K562 (cell line): Measurements from ENCODE around the gene HOXB5. TPM values are rescaled to one million over a fixed set of nuclear protein-coding genes. Genes with fewer than 3 reads are reported as not detected.

Experiments used
- ATAC-seq: fragments of 200-7000 bp; cut with Tn5 transposase; 3 replicates; pipeline ENCODE4 v1.9.1; 2020; ENCODE audit warnings: moderate library complexity
- BruUV-seq: library from RNA; stranded (reverse); fragments of 400-500 nt; replicated peaks from 2 replicates; lab custom pipeline; 2021; lab: Mats Ljungman, UMichigan
- CTCF ChIA-PET: fragments of 300-600 bp; formaldehyde crosslinking; extraction: SDS; loops from one replicate; lab custom pipeline; 2021; ENCODE audit warnings: low intra/inter-chr PET ratio; lab: Yijun Ruan, JAX
- POLR2A ChIA-PET: fragments of 300-600, 350-650 bp; sonication (Branson Sonifier 250); formaldehyde crosslinking; extraction: SDS; loops from one replicate; lab custom pipeline; 2021; ENCODE audit warnings: antibody characterized with exemption, inconsistent platforms; lab: Yijun Ruan, JAX
- DNase-seq, 4 experiments: peaks; one replicate each; pipeline versions ENCODE4 v3.0.0 to v3.0.0-alpha.2; 2011 to 2018; ENCODE audit warnings: low spot score in 3 of 4, mixed read lengths in 3 of 4; ENCODE audit errors: extremely low read depth in 1 of 4
- FAIRE-seq: peaks from 2 replicates; lab custom pipeline; 2011; peaks lifted over from hg19 to GRCh38; lab: Jason Lieb, UNC
- H2AFZ ChIP-seq: 2 replicates; pipeline ENCODE4 v1.6.0; 2011; ENCODE audit warnings: low read depth, low read length, control low read depth, inconsistent platforms
- H3K27ac ChIP-seq: fragments of 200-600 bp; 3 replicates; pipeline ENCODE4 v1.8.0; 2011; ENCODE audit warnings: low read depth, mild to moderate bottlenecking, control low read depth, inconsistent platforms, low read length, moderate library complexity, mixed read lengths; ENCODE audit errors: extremely low read depth
- H3K27me3 ChIP-seq, 2 experiments: fragments of 300-600 bp in 1 of 2; 2 replicates in 1 of 2; 3 replicates in 1 of 2; pipeline versions ENCODE4 v1.6.0 to v1.8.0; 2011; ENCODE audit warnings: inconsistent platforms in 2 of 2, low read length in 2 of 2, mild to moderate bottlenecking in 1 of 2, mixed read lengths in 1 of 2, moderate library complexity in 1 of 2; ENCODE audit not compliant: control insufficient read depth in 2 of 2, insufficient read depth in 2 of 2
- H3K36me3 ChIP-seq: fragments of 300-600 bp; 3 replicates; pipeline ENCODE4 v1.8.0; 2011; ENCODE audit warnings: mild to moderate bottlenecking, low read length, inconsistent platforms; ENCODE audit not compliant: control insufficient read depth, insufficient read depth
- H3K4me1 ChIP-seq, 2 experiments: fragments of 200-600 bp in 1 of 2; replicated peaks in 1 of 2; 2 replicates in 1 of 2; 3 replicates in 1 of 2; pipeline versions ENCODE4 v1.5.1 to v1.8.0; 2011; ENCODE audit warnings: inconsistent platforms in 2 of 2, low read length in 2 of 2, mild to moderate bottlenecking in 1 of 2, mixed read lengths in 1 of 2, moderate library complexity in 1 of 2; ENCODE audit not compliant: control insufficient read depth in 2 of 2, insufficient read depth in 2 of 2
- H3K4me2 ChIP-seq: 2 replicates; pipeline ENCODE4 v1.6.1; 2011; ENCODE audit warnings: low read length, control low read depth, inconsistent platforms, mixed read lengths; ENCODE audit not compliant: insufficient read depth
- H3K4me3 ChIP-seq: fragments of 200-600 bp; sonication (generic), shearing (Covaris generic); 2 replicates; pipeline ENCODE4 v1.5.1; 2016; ENCODE audit warnings: control low read depth, inconsistent platforms
- H3K79me2 ChIP-seq: fragments of 200-600 bp; 3 replicates; pipeline ENCODE4 v1.8.0; 2011; ENCODE audit warnings: low read length, inconsistent platforms; ENCODE audit not compliant: control insufficient read depth, insufficient read depth
- H3K9ac ChIP-seq, 2 experiments: 2 replicates each; pipeline versions ENCODE4 v1.6.0 to v1.6.1; 2011; ENCODE audit warnings: low read depth in 2 of 2, low read length in 2 of 2, control low read depth in 1 of 2, inconsistent platforms in 1 of 2, mild to moderate bottlenecking in 1 of 2, mixed read lengths in 1 of 2; ENCODE audit not compliant: insufficient read depth in 1 of 2
- H3K9me1 ChIP-seq: one replicate; pipeline ENCODE4 v1.6.0; 2011; ENCODE audit warnings: inconsistent platforms, mild to moderate bottlenecking, low read length, moderate library complexity; ENCODE audit not compliant: control insufficient read depth, insufficient read depth
- H3K9me3 ChIP-seq: replicated peaks from 2 replicates; pipeline ENCODE4 v1.5.1; 2011; ENCODE audit warnings: low read depth, low read length, inconsistent platforms; ENCODE audit not compliant: control insufficient read depth, insufficient read depth
- H4K20me1 ChIP-seq: replicated peaks from 2 replicates; pipeline ENCODE4 v1.6.1; 2011; ENCODE audit warnings: low read length, inconsistent platforms, mixed read lengths; ENCODE audit not compliant: control insufficient read depth, insufficient read depth
- ELF1 ChIP-seq: fragments of 200-800 bp; sonication (Bioruptor generic); IDR thresholded peaks from 2 replicates; pipeline ENCODE4 v1.6.1; 2016; ENCODE audit warnings: missing genetic modification characterization, missing compliant biosample characterization
- EP400 ChIP-seq: fragments of 450-650 bp; IDR thresholded peaks from 2 replicates; pipeline ENCODE4 v1.6.1; 2017; ENCODE audit warnings: antibody characterized with exemption, mild to moderate bottlenecking, moderate library complexity
- GABPA ChIP-seq: fragments of 200-800 bp; sonication (Bioruptor generic); conservative IDR thresholded peaks from 2 replicates; pipeline ENCODE4 v1.6.1; 2016; ENCODE audit warnings: low read depth, missing genetic modification characterization, missing compliant biosample characterization
- JUNB ChIP-seq: fragments of 450-650 bp; formaldehyde crosslinking; conservative IDR thresholded peaks from 2 replicates; pipeline ENCODE4 v1.4.0; 2020; ENCODE audit warnings: mild to moderate bottlenecking
- NONO ChIP-seq, 2 experiments: fragments of 200-400 bp in 1 of 2; fragments of 450-650 bp in 1 of 2; formaldehyde crosslinking in 1 of 2; IDR thresholded peaks; 2 replicates each; pipeline ENCODE4 v1.6.1; 2017; ENCODE audit warnings: low read depth in 2 of 2, mild to moderate bottlenecking in 2 of 2, moderate library complexity in 2 of 2, low read length in 1 of 2
- NR1H2 ChIP-seq: sonication (generic); formaldehyde crosslinking; IDR thresholded peaks from 2 replicates; pipeline ENCODE4 v1.4.0; 2020; ENCODE audit warnings: mild to moderate bottlenecking, missing genetic modification reagents
- PHB2 ChIP-seq: fragments of 450-650 bp; IDR thresholded peaks from 2 replicates; pipeline ENCODE4 v1.6.1; 2017; ENCODE audit warnings: low read depth
- ZNF174 ChIP-seq: fragments of 250-450 bp; sonication (Bioruptor Pico); IDR thresholded peaks from 2 replicates; pipeline ENCODE4 v1.4.0; 2020; ENCODE audit warnings: mild to moderate bottlenecking
- WGBS: fragments of 100-300 bp; shearing (Covaris generic); methylation state at CpG from one replicate; pipeline ENCODE4 v1.1.6; 2016; ENCODE audit warnings: low coverage, mixed read lengths; ENCODE audit not compliant: insufficient coverage; ENCODE audit errors: missing lambda C conversion rate; 5-methylcytosine and 5-hydroxymethylcytosine counted together
- in situ Hi-C: fragments of 300-500 bp; cut with MboI; formaldehyde crosslinking; loops from 4 replicates; pipeline ENCODE4 v1.15.0; 2018; ENCODE audit warnings: inconsistent platforms, mixed read lengths
- intact Hi-C: fragments of 100-400 bp; cut with micrococcal nuclease; formaldehyde crosslinking; loops from 2 replicates; pipeline ENCODE4 v1.14.2; 2022
- polyA plus RNA-seq, 8 experiments: library from polyadenylated mRNA; depleted of rRNA in 4 of 8; stranded (reverse) in 5 of 8; unstranded in 3 of 8; fragments of >200 nt; fragmentation: Nextera tagmentation in 2 of 8; fragmentation: Illumina TruSeq in 1 of 8; extraction: Ambion mirVana in 2 of 8; extraction: Trizol in 1 of 8; gene quantifications; 2 replicates each; pipeline versions ENCODE4 v1.2.1 to v1.2.3, GENCODE V29; 2011 to 2014; ENCODE audit warnings: inconsistent platforms in 1 of 8, missing spikeins in 1 of 8
- total RNA-seq, 7 experiments: library from RNA; depleted of rRNA in 6 of 7; stranded (reverse); fragments of >200 nt in 6 of 7; fragmentation: Illumina TruSeq in 2 of 7; extraction: Trizol in 2 of 7; gene quantifications; 2 replicates each; pipeline versions ENCODE4 v1.2.1 to v1.2.3, GENCODE V29; 2011 to 2021; ENCODE audit warnings: low replicate concordance in 1 of 7
- TF ChIP-seq, protein P1 (sequence below): fragments of 450-650 bp; IDR thresholded peaks from 2 replicates; pipeline ENCODE4 v1.6.1; 2016; ENCODE audit warnings: mild to moderate bottlenecking
- TF ChIP-seq, protein P2 (sequence below): fragments of 200-800 bp; sonication (Bioruptor generic); IDR thresholded peaks from 2 replicates; pipeline ENCODE4 v1.6.1; 2016; ENCODE audit warnings: missing genetic modification characterization, missing compliant biosample characterization

HOXB5 gene
- total and polyA plus RNA-seq, 9 of the 15 experiments (the other 6 are each of a cell fraction or from before 2014, with no cell fraction given), result 0.24 to 2.7 (median 0.65) TPM

DNA sequence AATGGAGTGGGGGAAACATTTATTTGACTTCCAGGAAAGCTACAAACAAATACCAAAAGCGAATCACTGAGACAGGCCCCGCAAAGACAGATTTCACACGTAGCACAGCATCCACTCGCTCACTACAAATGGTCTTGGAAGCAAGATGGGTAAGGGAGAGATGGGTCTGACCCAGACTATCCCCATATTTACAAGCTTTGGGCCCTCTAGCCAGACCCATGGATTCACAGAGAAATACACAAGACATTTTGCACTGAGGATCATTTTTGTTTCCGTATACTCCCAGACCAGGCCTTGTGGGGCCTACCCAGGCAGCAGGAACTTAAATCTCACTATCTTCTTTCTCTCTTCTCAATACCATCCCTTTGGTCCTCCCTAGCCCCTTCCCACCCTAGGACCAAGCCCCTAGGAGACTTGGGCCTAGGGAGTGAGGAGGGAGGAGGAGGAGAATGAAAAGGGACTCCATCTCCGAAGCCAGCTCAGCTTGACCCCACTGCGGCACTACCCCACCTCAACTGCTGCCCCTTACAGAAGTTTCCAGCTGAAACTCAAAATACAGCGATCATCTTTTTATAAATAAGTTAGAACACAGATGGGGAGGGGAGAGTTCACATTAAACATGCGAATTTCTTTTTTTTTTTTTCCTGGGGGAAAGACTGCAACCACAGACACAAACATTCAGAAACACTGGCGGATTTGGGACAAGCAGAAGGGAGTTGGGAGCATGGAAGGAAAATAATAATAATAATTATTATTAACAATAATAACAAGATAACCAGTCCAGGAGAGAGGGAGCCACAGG lies 2.1 kb downstream of the HOXB5 start:
- Histone ChIP-seq H3K27ac (no peak overlapping the region), H3K4me2 (no peak overlapping the region), H2AFZ (no peak overlapping the region), H3K79me2 (no peaks in the 10 kb centered on the region), H4K20me1 (no peaks in the 10 kb centered on the region), H3K9ac (no peak overlapping the region), H3K36me3 (no peaks in the 10 kb centered on the region; the same call in 2 of the 3 replicates), H3K9me1 (no peaks in the 10 kb centered on the region), H3K27me3 (no peaks in the 10 kb centered on the region), H3K9me3 (no peaks in the 10 kb centered on the region), H3K4me1 (peaks cover 9 to 31% of the 10 kb centered on the region in 2 experiments; a peak in 3 of 5 replicates), H3K4me3 (no peak overlapping the region)
- ATAC-seq, result no peak
- ChIA-PET CTCF (interaction anchor here (0.7 kb wide), 1 partner anchor 579 kb away, joined by 3 read pairs; no protein-coding TSS in a partner anchor), POLR2A (interaction anchor here (0.8 to 3.7 kb wide), 3 partner anchors 8 to 298 kb away, joined by 3 to 12 read pairs (median 3); no protein-coding TSS in a partner anchor)
- intact Hi-C loops, result no loop called here
- no peak for FAIRE-seq
- BruUV-seq, result no TSS peak
- DNase-seq, result no peak
- in situ Hi-C loops, result loop anchor here (5.0 kb wide), 1 partner anchor 254 kb away; no protein-coding TSS in a partner anchor
- 87% methylated on average over 10 of the region's 10 CpGs for WGBS
- TF ChIP-seq, protein P1, sequence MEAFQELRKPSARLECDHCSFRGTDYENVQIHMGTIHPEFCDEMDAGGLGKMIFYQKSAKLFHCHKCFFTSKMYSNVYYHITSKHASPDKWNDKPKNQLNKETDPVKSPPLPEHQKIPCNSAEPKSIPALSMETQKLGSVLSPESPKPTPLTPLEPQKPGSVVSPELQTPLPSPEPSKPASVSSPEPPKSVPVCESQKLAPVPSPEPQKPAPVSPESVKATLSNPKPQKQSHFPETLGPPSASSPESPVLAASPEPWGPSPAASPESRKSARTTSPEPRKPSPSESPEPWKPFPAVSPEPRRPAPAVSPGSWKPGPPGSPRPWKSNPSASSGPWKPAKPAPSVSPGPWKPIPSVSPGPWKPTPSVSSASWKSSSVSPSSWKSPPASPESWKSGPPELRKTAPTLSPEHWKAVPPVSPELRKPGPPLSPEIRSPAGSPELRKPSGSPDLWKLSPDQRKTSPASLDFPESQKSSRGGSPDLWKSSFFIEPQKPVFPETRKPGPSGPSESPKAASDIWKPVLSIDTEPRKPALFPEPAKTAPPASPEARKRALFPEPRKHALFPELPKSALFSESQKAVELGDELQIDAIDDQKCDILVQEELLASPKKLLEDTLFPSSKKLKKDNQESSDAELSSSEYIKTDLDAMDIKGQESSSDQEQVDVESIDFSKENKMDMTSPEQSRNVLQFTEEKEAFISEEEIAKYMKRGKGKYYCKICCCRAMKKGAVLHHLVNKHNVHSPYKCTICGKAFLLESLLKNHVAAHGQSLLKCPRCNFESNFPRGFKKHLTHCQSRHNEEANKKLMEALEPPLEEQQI, result no peak
- TF ChIP-seq, protein P2, sequence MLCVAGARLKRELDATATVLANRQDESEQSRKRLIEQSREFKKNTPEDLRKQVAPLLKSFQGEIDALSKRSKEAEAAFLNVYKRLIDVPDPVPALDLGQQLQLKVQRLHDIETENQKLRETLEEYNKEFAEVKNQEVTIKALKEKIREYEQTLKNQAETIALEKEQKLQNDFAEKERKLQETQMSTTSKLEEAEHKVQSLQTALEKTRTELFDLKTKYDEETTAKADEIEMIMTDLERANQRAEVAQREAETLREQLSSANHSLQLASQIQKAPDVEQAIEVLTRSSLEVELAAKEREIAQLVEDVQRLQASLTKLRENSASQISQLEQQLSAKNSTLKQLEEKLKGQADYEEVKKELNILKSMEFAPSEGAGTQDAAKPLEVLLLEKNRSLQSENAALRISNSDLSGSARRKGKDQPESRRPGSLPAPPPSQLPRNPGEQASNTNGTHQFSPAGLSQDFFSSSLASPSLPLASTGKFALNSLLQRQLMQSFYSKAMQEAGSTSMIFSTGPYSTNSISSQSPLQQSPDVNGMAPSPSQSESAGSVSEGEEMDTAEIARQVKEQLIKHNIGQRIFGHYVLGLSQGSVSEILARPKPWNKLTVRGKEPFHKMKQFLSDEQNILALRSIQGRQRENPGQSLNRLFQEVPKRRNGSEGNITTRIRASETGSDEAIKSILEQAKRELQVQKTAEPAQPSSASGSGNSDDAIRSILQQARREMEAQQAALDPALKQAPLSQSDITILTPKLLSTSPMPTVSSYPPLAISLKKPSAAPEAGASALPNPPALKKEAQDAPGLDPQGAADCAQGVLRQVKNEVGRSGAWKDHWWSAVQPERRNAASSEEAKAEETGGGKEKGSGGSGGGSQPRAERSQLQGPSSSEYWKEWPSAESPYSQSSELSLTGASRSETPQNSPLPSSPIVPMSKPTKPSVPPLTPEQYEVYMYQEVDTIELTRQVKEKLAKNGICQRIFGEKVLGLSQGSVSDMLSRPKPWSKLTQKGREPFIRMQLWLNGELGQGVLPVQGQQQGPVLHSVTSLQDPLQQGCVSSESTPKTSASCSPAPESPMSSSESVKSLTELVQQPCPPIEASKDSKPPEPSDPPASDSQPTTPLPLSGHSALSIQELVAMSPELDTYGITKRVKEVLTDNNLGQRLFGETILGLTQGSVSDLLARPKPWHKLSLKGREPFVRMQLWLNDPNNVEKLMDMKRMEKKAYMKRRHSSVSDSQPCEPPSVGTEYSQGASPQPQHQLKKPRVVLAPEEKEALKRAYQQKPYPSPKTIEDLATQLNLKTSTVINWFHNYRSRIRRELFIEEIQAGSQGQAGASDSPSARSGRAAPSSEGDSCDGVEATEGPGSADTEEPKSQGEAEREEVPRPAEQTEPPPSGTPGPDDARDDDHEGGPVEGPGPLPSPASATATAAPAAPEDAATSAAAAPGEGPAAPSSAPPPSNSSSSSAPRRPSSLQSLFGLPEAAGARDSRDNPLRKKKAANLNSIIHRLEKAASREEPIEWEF, result no peak
- TF ChIP-seq EP400, result no peak
- TF ChIP-seq ELF1 (tag), result no peak
- TF ChIP-seq PHB2, result no peak
- no peak for TF ChIP-seq NONO (IDR thresholded peaks at IDR 0.05; ENCODE audit: low read depth in 2 of 2, low read length in 1 of 2)
- no peak for TF ChIP-seq GABPA (tag)
- no peak for TF ChIP-seq JUNB (CRISPR knock-in tag)
- TF ChIP-seq NR1H2 (CRISPR knock-in tag), result no peak
- no peak for TF ChIP-seq ZNF174 (CRISPR knock-in tag)
